Measurements from ENCODE around the gene LRCOL1. TPM values are rescaled to one million over a fixed set of nuclear protein-coding genes. Genes with fewer than 3 reads are reported as not detected.

Gene LRCOL1
- total and polyA plus RNA-seq, 2 of the 13 experiments (the other 11 are each of a cell fraction or from before 2014, with no cell fraction given), result not detected

DNA sequence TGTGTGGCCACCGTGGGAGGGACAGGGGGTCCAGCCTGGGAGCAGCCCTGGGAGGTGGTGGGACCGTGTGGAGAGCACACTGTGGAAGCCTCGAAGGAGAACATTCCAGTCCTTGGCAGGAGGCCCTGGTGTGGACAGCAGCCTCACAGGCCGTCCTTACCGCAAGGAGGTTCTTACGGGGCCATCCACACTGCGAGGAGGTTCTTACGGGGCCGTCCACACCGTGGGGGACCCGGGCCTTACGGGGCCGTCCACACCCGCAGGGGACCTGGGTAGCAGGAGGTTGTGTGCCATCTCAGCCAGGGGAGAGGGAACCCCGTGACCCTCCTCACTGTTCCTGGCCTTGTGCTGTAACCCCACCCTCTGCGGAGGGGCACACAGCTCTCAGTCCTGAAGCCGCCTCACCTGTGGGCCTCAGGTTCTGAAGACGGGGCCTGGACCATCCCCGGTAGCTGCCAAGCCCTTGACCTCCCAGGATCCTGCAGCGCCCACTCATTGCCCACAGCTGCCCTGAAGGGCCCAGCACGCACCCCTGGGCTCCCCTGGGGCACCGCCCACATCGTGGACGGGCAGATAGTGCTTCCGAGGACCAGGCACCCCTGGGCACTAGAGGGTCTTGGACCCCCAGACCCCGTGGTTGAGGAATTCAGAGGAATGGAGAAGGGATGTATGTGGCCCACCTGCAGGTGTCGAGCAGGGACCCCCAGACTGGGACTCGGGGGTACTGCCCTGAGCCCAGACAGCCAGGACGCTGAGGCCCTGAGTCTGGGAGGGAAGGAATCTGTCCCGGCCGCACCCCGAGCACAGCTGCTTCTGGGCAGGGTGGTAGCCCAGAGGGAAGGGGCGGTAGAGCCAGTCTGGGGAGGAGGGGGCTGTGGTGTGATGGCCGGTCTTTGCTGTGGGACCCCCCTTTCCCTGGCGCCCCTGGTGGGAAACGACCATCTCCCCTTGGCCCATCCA lies 37.3 kb downstream of the LRCOL1 start (continued):
- TF ChIP-seq, protein P1, sequence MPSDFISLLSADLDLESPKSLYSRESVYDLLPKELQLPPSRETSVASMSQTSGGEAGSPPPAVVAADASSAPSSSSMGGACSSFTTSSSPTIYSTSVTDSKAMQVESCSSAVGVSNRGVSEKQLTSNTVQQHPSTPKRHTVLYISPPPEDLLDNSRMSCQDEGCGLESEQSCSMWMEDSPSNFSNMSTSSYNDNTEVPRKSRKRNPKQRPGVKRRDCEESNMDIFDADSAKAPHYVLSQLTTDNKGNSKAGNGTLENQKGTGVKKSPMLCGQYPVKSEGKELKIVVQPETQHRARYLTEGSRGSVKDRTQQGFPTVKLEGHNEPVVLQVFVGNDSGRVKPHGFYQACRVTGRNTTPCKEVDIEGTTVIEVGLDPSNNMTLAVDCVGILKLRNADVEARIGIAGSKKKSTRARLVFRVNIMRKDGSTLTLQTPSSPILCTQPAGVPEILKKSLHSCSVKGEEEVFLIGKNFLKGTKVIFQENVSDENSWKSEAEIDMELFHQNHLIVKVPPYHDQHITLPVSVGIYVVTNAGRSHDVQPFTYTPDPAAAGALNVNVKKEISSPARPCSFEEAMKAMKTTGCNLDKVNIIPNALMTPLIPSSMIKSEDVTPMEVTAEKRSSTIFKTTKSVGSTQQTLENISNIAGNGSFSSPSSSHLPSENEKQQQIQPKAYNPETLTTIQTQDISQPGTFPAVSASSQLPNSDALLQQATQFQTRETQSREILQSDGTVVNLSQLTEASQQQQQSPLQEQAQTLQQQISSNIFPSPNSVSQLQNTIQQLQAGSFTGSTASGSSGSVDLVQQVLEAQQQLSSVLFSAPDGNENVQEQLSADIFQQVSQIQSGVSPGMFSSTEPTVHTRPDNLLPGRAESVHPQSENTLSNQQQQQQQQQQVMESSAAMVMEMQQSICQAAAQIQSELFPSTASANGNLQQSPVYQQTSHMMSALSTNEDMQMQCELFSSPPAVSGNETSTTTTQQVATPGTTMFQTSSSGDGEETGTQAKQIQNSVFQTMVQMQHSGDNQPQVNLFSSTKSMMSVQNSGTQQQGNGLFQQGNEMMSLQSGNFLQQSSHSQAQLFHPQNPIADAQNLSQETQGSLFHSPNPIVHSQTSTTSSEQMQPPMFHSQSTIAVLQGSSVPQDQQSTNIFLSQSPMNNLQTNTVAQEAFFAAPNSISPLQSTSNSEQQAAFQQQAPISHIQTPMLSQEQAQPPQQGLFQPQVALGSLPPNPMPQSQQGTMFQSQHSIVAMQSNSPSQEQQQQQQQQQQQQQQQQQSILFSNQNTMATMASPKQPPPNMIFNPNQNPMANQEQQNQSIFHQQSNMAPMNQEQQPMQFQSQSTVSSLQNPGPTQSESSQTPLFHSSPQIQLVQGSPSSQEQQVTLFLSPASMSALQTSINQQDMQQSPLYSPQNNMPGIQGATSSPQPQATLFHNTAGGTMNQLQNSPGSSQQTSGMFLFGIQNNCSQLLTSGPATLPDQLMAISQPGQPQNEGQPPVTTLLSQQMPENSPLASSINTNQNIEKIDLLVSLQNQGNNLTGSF (CRISPR knock-in tag; IDR thresholded peaks at IDR 0.05), result no peak
- TF ChIP-seq, protein P2, sequence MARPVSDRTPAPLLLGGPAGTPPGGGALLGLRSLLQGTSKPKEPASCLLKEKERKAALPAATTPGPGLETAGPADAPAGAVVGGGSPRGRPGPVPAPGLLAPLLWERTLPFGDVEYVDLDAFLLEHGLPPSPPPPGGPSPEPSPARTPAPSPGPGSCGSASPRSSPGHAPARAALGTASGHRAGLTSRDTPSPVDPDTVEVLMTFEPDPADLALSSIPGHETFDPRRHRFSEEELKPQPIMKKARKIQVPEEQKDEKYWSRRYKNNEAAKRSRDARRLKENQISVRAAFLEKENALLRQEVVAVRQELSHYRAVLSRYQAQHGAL (CRISPR knock-in tag; IDR thresholded peaks at IDR 0.05; ENCODE audit: not compliant biosample characterization), result no peak
- TF ChIP-seq, protein P3, sequence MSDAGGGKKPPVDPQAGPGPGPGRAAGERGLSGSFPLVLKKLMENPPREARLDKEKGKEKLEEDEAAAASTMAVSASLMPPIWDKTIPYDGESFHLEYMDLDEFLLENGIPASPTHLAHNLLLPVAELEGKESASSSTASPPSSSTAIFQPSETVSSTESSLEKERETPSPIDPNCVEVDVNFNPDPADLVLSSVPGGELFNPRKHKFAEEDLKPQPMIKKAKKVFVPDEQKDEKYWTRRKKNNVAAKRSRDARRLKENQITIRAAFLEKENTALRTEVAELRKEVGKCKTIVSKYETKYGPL (CRISPR knock-in tag; IDR thresholded peaks at IDR 0.05), result no peak
- no peak for TF ChIP-seq DNMT1 (CRISPR knock-in tag; IDR thresholded peaks at IDR 0.05)

All from HepG2 (cell line).